Measurements from ENCODE around the gene METTL9. TPM values are rescaled to one million over a fixed set of nuclear protein-coding genes. Genes with fewer than 3 reads are reported as not detected.
A peak's percentile ranks its signal among the peaks of the same experiment; 100 is the strongest.

The METTL9 gene
- total and polyA plus RNA-seq, 9 of the 15 experiments (the other 6 are each of a cell fraction or from before 2014, with no cell fraction given), result 12.2 to 107 (median 79.1) TPM

DNA sequence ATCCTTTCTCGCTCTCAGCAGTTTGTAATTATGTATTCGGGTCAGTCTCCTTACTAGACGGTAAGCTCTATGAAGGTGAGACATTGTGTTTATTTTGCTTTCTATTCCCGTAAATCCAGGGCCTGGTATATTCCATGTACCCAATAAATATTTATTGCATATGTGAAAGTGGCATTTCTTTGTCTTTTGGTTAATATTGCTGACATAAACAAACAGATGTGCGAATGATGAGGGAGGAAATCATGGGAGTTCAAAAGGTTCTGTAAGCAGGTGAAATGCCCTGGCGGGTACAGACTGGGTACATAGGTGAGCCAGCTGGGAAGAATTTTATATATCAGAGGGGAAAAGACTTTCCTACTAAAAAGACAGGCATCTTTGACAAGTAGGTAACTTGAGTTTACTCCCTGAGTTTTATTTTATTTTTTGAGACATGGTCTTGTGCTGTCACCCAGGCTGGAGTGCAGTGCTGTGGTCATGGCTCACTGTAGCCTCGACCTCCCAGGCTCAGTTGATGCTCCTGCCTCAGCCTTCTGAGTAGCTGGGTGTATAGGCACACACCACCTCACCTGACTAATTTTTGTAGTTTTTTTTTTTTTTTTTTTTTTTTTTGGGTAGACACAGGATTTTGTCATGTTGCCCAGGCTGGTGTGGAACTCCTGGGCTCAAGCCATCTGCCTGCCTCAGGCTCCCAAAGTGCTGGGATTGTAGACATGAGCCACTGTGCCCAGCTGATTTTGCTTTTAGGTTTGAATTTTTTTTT lies 5.7 kb upstream of the METTL9 start:
- 22% methylated on average over 7 of the region's 7 CpGs for WGBS (ENCODE audit: insufficient coverage, low coverage, missing lambda C conversion rate)
- FAIRE-seq, result no peak
- POLR2A ChIA-PET, result no interaction called here

More for the DNA sequence above, 5.7 kb upstream of the METTL9 start:
- peaks cover 5 to 8% of the 10 kb centered on the region in 2 experiments; a peak in 4 of 5 replicates for H3K4me1 ChIP-seq (replicated peaks in 1 of 2; ENCODE audit: control insufficient read depth in 2 of 2, insufficient read depth in 2 of 2, low read length in 2 of 2)
- BruUV-seq (replicated peaks), result no TSS peak
- H3K4me2 ChIP-seq (ENCODE audit: insufficient read depth, low read length), result no peak overlapping the region
- no peaks in the 10 kb centered on the region for H3K9me1 ChIP-seq (ENCODE audit: control insufficient read depth, insufficient read depth, low read length)
- CTCF ChIA-PET (ENCODE audit: low intra/inter-chr PET ratio), result no interaction called here
- intact Hi-C loops (cut with micrococcal nuclease) (no loop called here), in situ Hi-C loops (cut with MboI) (loop anchor here (25.0 kb wide), 1 partner anchor 969 kb away; no protein-coding TSS in a partner anchor)
- no peak overlapping the region for H2AFZ ChIP-seq (ENCODE audit: low read depth, low read length)
- H4K20me1 ChIP-seq (replicated peaks; ENCODE audit: control insufficient read depth, insufficient read depth, low read length), result no peaks in the 10 kb centered on the region
- no peaks in the 10 kb centered on the region for H3K9me3 ChIP-seq (replicated peaks; ENCODE audit: control insufficient read depth, insufficient read depth, low read depth, low read length)
- no peaks in the 10 kb centered on the region for H3K79me2 ChIP-seq (ENCODE audit: control insufficient read depth, insufficient read depth, low read length)
- no peak for DNase-seq (ENCODE audit: extremely low read depth in 1 of 4, low spot score in 3 of 4)
- no peak overlapping the region for H3K9ac ChIP-seq (ENCODE audit: insufficient read depth in 1 of 2, low read depth in 2 of 2, low read length in 2 of 2)
- no peak overlapping the region for H3K27ac ChIP-seq (ENCODE audit: extremely low read depth, low read depth, low read length)
- no peaks in the 10 kb centered on the region for H3K36me3 ChIP-seq (ENCODE audit: control insufficient read depth, insufficient read depth, low read length)
- no peak for TF ChIP-seq ZFX (CRISPR knock-in tag; IDR thresholded peaks at IDR 0.05)
- TF ChIP-seq ZNF316 (IDR thresholded peaks at IDR 0.05), result peak; percentile 75
- TF ChIP-seq NR2C2 (CRISPR knock-in tag; IDR thresholded peaks at IDR 0.05), result no peak
- TF ChIP-seq NR2C2 (tag; IDR thresholded peaks at IDR 0.05), result no peak
- peak; percentile 39; the same call in 1 of the 2 replicates for TF ChIP-seq MAFK (IDR thresholded peaks at IDR 0.05; ENCODE audit: low read length)
- peak; percentile 49; the same call in 1 of the 2 replicates for TF ChIP-seq MAFF (IDR thresholded peaks at IDR 0.05; ENCODE audit: low read length)
- TF ChIP-seq, protein P1, sequence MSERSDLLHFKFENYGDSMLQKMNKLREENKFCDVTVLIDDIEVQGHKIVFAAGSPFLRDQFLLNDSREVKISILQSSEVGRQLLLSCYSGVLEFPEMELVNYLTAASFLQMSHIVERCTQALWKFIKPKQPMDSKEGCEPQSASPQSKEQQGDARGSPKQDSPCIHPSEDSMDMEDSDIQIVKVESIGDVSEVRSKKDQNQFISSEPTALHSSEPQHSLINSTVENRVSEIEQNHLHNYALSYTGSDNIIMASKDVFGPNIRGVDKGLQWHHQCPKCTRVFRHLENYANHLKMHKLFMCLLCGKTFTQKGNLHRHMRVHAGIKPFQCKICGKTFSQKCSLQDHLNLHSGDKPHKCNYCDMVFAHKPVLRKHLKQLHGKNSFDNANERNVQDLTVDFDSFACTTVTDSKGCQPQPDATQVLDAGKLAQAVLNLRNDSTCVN (CRISPR knock-in tag; IDR thresholded peaks at IDR 0.05), result no peak
- peak; percentile 40; the same call in 1 of the 2 replicates for TF ChIP-seq C11orf30 (IDR thresholded peaks at IDR 0.05; ENCODE audit: low read depth)
- peaks cover 0 to 2% of the 10 kb centered on the region in 2 experiments; a peak in 2 of 5 replicates for H3K27me3 ChIP-seq (ENCODE audit: control insufficient read depth in 2 of 2, insufficient read depth in 2 of 2, low read length in 2 of 2)
- no peak overlapping the region for H3K4me3 ChIP-seq
- no peak for ATAC-seq

Data from K562 (cell line).